SK-N-SH treated with all-trans-retinoic acid at 6 μM for 48 hours (cell line): ENCODE data around the gene GPHN.

Experiments
- ARNTL ChIP-seq: fragments of 450-650 bp; formaldehyde crosslinking; IDR thresholded peaks from 2 replicates; pipeline ENCODE4 v1.5.0; 2020; ENCODE audit warnings: low read depth, mild to moderate bottlenecking, moderate library complexity, borderline replicate concordance
- BACH2 ChIP-seq: fragments of 250-450 bp; sonication (Bioruptor Pico); IDR thresholded peaks from 2 replicates; pipeline ENCODE4 v1.9.0; 2021; ENCODE audit warnings: mild to moderate bottlenecking, borderline replicate concordance
- CREB5 ChIP-seq: fragments of 250-450 bp; sonication (Bioruptor Pico); IDR thresholded peaks from 2 replicates; pipeline ENCODE4 v1.5.1; 2020; ENCODE audit warnings: low read depth, mild to moderate bottlenecking, moderate library complexity
- CSRNP3 ChIP-seq: fragments of 250-450 bp; sonication (Bioruptor Pico); IDR thresholded peaks from 2 replicates; pipeline ENCODE4 v1.5.1; 2021; ENCODE audit warnings: mild to moderate bottlenecking, moderate library complexity
- GLIS3 ChIP-seq: fragments of 250-450 bp; sonication (Bioruptor Pico); IDR thresholded peaks from 2 replicates; pipeline ENCODE4 v1.5.0; 2020; ENCODE audit warnings: mild to moderate bottlenecking, moderate library complexity
- ISL1 ChIP-seq: fragments of 250-450 bp; sonication (Bioruptor Pico); IDR thresholded peaks from 2 replicates; pipeline ENCODE4 v2.1.2; 2022; ENCODE audit warnings: mild to moderate bottlenecking, moderate library complexity
- PATZ1 ChIP-seq: fragments of 250-450 bp; sonication (Bioruptor Pico); IDR thresholded peaks from 2 replicates; pipeline ENCODE4 v1.8.0; 2020; ENCODE audit warnings: mild to moderate bottlenecking, moderate library complexity, borderline replicate concordance
- ZFP3 ChIP-seq: fragments of 250-450 bp; sonication (Bioruptor Pico); IDR thresholded peaks from 2 replicates; pipeline ENCODE4 v1.5.0; 2020; ENCODE audit warnings: mild to moderate bottlenecking, moderate library complexity
- ZFP30 ChIP-seq: fragments of 450-650 bp; formaldehyde crosslinking; IDR thresholded peaks from 2 replicates; pipeline ENCODE4 v1.5.0; 2022; ENCODE audit warnings: mild to moderate bottlenecking, moderate library complexity
- ZNF70 ChIP-seq: fragments of 450-650 bp; formaldehyde crosslinking; IDR thresholded peaks from 2 replicates; pipeline ENCODE4 v1.5.0; 2020; ENCODE audit warnings: mild to moderate bottlenecking, moderate library complexity

DNA sequence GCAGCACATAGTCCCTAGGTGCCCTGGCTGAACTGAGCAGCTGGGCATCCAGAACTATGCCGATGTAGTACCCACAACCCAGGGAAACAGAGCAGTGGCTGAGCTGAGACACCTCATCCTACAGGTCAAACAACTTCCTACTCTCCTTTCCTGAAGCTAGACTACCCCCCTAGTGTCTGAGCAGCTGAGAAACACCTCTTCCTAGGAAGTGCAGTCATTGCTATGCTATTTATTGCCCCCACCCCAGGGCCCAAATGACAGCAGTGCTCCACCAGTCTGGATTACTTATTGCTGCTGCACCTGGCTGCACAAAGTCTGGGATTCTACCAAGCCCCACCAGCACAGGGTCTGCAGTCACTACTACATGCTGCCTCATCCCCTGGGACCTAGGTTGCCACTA, 664.6 kb downstream of the GPHN start:
- TF ChIP-seq PATZ1 = no peak
- TF ChIP-seq ARNTL (CRISPR knock-in tag) = no peak
- no peak for TF ChIP-seq CSRNP3 (CRISPR knock-in tag)
- no peak for TF ChIP-seq GLIS3
- TF ChIP-seq ISL1 = no peak
- no peak for TF ChIP-seq ZNF70 (CRISPR knock-in tag)
- no peak for TF ChIP-seq BACH2 (CRISPR knock-in tag)
- no peak for TF ChIP-seq CREB5
- TF ChIP-seq ZFP30 (CRISPR knock-in tag) = no peak
- TF ChIP-seq ZFP3 = no peak
